GM19452 (cell line): ENCODE results near the gene BCKDK.
"Not testable (repeated sequence)": the region's sequence is repeated elsewhere in the genome, so short reads cannot be mapped to it uniquely, and the experiment has no call there.

ENCODE experiments used
- ATAC-seq: cut with Tn5 transposase; IDR thresholded peaks from one replicate; pipeline ENCODE4 v1.9.1; 2021; ENCODE audit not compliant: unreplicated experiment

BCKDK gene

GRCh38 chr16:31141489-31142108 is 33.4 kb downstream of the BCKDK start:
- ATAC-seq, result no peak

GRCh38 chr16:31142109-31143010 is 34.2 kb downstream of the BCKDK start:
- ATAC-seq, result peak; percentile 83

GRCh38 chr16:31143011-31143693 is 35.0 kb downstream of the BCKDK start:
- no peak for ATAC-seq

- no peak for ATAC-seq
Measured at GRCh38 chr16:31143694-31144148, 35.5 kb downstream of the BCKDK start.

GRCh38 chr16:31144418-31144817 is 36.2 kb downstream of the BCKDK start:
- not testable (repeated sequence) for ATAC-seq

GRCh38 chr16:31145398-31145990 is 37.3 kb downstream of the BCKDK start:
- no peak for ATAC-seq

- no peak for ATAC-seq
Measured at GRCh38 chr16:31147574-31147973, 39.4 kb downstream of the BCKDK start.

GRCh38 chr16:31148281-31148728 is 40.1 kb downstream of the BCKDK start:
- ATAC-seq, result no peak

- ATAC-seq, result no peak
Measured at GRCh38 chr16:31148896-31149295, 40.7 kb downstream of the BCKDK start.

- ATAC-seq, result no peak
Measured at GRCh38 chr16:31149332-31149731, 41.1 kb downstream of the BCKDK start.

GRCh38 chr16:31149894-31150890 is 42.0 kb downstream of the BCKDK start, which contains the start of gene PRSS36:
TSS of gene PRSS36 (minus strand) at chr16:31150066. CDS start at chr16:31150035, 31 bp downstream.
- no peak for ATAC-seq

GRCh38 chr16:31150976-31151375 is 42.8 kb downstream of the BCKDK start:
- not testable (repeated sequence) for ATAC-seq

- ATAC-seq, result no peak
Measured at GRCh38 chr16:31157136-31157535, 49.0 kb downstream of the BCKDK start.
